ENCODE measurements around the gene LRRC71. TPM values are rescaled to one million over a fixed set of nuclear protein-coding genes. Genes with fewer than 3 reads are reported as not detected.

LRRC71 gene
- total and polyA plus RNA-seq, 2 donors (not counting 1 experiment from before 2014, with no cell fraction given) = not detected

- Mint-ChIP-seq H3K4me3 (no peak overlapping the region), H3K9me3 (ENCODE audit: insufficient read depth) (no peaks in the 10 kb centered on the region), H3K27ac (no peak overlapping the region), H3K4me1 (no peaks in the 10 kb centered on the region), H3K27me3 (no peaks in the 10 kb centered on the region)
- ATAC-seq (ENCODE audit: low read depth) (no peak), DNase-seq (no peak)
- TF ChIP-seq EZH2 (IDR thresholded peaks at IDR 0.05; ENCODE audit: borderline replicate concordance, insufficient read depth, low read depth, low read length, poor library complexity, severe bottlenecking) = no peak
- TF ChIP-seq, protein P1, sequence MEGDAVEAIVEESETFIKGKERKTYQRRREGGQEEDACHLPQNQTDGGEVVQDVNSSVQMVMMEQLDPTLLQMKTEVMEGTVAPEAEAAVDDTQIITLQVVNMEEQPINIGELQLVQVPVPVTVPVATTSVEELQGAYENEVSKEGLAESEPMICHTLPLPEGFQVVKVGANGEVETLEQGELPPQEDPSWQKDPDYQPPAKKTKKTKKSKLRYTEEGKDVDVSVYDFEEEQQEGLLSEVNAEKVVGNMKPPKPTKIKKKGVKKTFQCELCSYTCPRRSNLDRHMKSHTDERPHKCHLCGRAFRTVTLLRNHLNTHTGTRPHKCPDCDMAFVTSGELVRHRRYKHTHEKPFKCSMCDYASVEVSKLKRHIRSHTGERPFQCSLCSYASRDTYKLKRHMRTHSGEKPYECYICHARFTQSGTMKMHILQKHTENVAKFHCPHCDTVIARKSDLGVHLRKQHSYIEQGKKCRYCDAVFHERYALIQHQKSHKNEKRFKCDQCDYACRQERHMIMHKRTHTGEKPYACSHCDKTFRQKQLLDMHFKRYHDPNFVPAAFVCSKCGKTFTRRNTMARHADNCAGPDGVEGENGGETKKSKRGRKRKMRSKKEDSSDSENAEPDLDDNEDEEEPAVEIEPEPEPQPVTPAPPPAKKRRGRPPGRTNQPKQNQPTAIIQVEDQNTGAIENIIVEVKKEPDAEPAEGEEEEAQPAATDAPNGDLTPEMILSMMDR (IDR thresholded peaks at IDR 0.05) = no peak
- ChIA-PET CTCF (no interaction called here), POLR2A (no interaction called here)
- Histone ChIP-seq H3K9me3 (ENCODE audit: control extremely low read depth in 1 of 3, control insufficient read depth in 2 of 3, insufficient read depth in 1 of 3, low read length in 2 of 3) (no peaks in the 10 kb centered on the region), H3K27me3 (replicated peaks in 1 of 4; ENCODE audit: control extremely low read depth in 1 of 4, control insufficient read depth in 3 of 4, insufficient read depth in 4 of 4, low read length in 3 of 4) (no peaks in the 10 kb centered on the region), H3K4me2 (replicated peaks; ENCODE audit: low read depth, low read length, poor library complexity, severe bottlenecking) (no peak overlapping the region), H3K9ac (ENCODE audit: low read length) (no peak overlapping the region), H3K79me2 (ENCODE audit: control insufficient read depth, insufficient read depth, low read length) (no peaks in the 10 kb centered on the region), H3K27ac (ENCODE audit: low read length in 2 of 2) (no peak overlapping the region), H2AFZ (ENCODE audit: insufficient read depth, low read depth, low read length, poor library complexity, severe bottlenecking) (no peak overlapping the region), H3K36me3 (replicated peaks in 1 of 2; ENCODE audit: control extremely low read depth in 1 of 2, control insufficient read depth in 1 of 2, extremely low read depth in 1 of 2, insufficient read depth in 2 of 2, low read length in 1 of 2) (peaks cover 0 to 2% of the 10 kb centered on the region in 2 experiments), H3K4me1 (ENCODE audit: control insufficient read depth in 2 of 2, insufficient read depth in 2 of 2, low read length in 2 of 2) (no peaks in the 10 kb centered on the region), H4K20me1 (ENCODE audit: control insufficient read depth, insufficient read depth, low read length, poor library complexity, severe bottlenecking) (no peaks in the 10 kb centered on the region), H3K4me3 (ENCODE audit: control extremely low read depth in 1 of 5, extremely low read depth in 1 of 5, insufficient read depth in 1 of 5, low read depth in 2 of 5, low read length in 4 of 5) (no peak overlapping the region)
- WGBS (ENCODE audit: insufficient coverage) = 100% methylated on average over 1 of the region's 4 CpGs
- intact Hi-C loops (cut with micrococcal nuclease) = no loop called here
Observed at GRCh38 chr1:156948708-156949107, 28.3 kb downstream of the LRRC71 start.

GRCh38 chr1:156949127-156949526, 28.7 kb downstream of the LRRC71 start:
- no peak for TF ChIP-seq EZH2 (IDR thresholded peaks at IDR 0.05; ENCODE audit: borderline replicate concordance, insufficient read depth, low read depth, low read length, poor library complexity, severe bottlenecking)
- TF ChIP-seq, protein P1 (IDR thresholded peaks at IDR 0.05) = no peak
- no peak overlapping the region for H3K4me3 Mint-ChIP-seq
- H3K4me2 ChIP-seq (replicated peaks; ENCODE audit: low read depth, low read length, poor library complexity, severe bottlenecking) = no peak overlapping the region
- no peak for DNase-seq
- ATAC-seq (ENCODE audit: low read depth) = no peak
- no peaks in the 10 kb centered on the region for H3K27me3 ChIP-seq (replicated peaks in 1 of 4; ENCODE audit: control extremely low read depth in 1 of 4, control insufficient read depth in 3 of 4, insufficient read depth in 4 of 4, low read length in 3 of 4)
- H4K20me1 ChIP-seq (ENCODE audit: control insufficient read depth, insufficient read depth, low read length, poor library complexity, severe bottlenecking) = no peaks in the 10 kb centered on the region
- no peak overlapping the region for H2AFZ ChIP-seq (ENCODE audit: insufficient read depth, low read depth, low read length, poor library complexity, severe bottlenecking)
- CTCF ChIA-PET = no interaction called here
- H3K9ac ChIP-seq (ENCODE audit: low read length) = no peak overlapping the region
- no peaks in the 10 kb centered on the region for H3K79me2 ChIP-seq (ENCODE audit: control insufficient read depth, insufficient read depth, low read length)
- H3K9me3 ChIP-seq (ENCODE audit: control extremely low read depth in 1 of 3, control insufficient read depth in 2 of 3, insufficient read depth in 1 of 3, low read length in 2 of 3) = no peaks in the 10 kb centered on the region
- no peak overlapping the region for H3K4me3 ChIP-seq (ENCODE audit: control extremely low read depth in 1 of 5, extremely low read depth in 1 of 5, insufficient read depth in 1 of 5, low read depth in 2 of 5, low read length in 4 of 5)
- WGBS (ENCODE audit: insufficient coverage) = 95% methylated on average over 3 of the region's 5 CpGs
- intact Hi-C loops (cut with micrococcal nuclease) = no loop called here
- H3K27ac ChIP-seq (ENCODE audit: low read length in 2 of 2) = no peak overlapping the region
- H3K36me3 ChIP-seq (replicated peaks in 1 of 2; ENCODE audit: control extremely low read depth in 1 of 2, control insufficient read depth in 1 of 2, extremely low read depth in 1 of 2, insufficient read depth in 2 of 2, low read length in 1 of 2) = no peaks in the 10 kb centered on the region
- no peaks in the 10 kb centered on the region for H3K27me3 Mint-ChIP-seq
- H3K9me3 Mint-ChIP-seq (ENCODE audit: insufficient read depth) = no peaks in the 10 kb centered on the region
- no peaks in the 10 kb centered on the region for H3K4me1 ChIP-seq (ENCODE audit: control insufficient read depth in 2 of 2, insufficient read depth in 2 of 2, low read length in 2 of 2)
- H3K27ac Mint-ChIP-seq = no peak overlapping the region
- POLR2A ChIA-PET = no interaction called here
- no peaks in the 10 kb centered on the region for H3K4me1 Mint-ChIP-seq
